Measurements from ENCODE around the gene LYPD4.
"Not testable (repeated sequence)": the region's sequence is repeated elsewhere in the genome, so short reads cannot be mapped to it uniquely, and the experiment has no call there.

The LYPD4 gene

GRCh38 chr19:41799444-41800000 is 45.0 kb downstream of the LYPD4 start:
- DNase-seq (ENCODE audit: low read depth) = no peak

- no peak for DNase-seq (ENCODE audit: low read depth)
Observed at GRCh38 chr19:41796901-41797300, 47.6 kb downstream of the LYPD4 start.

- no peak for DNase-seq (ENCODE audit: low read depth)
Observed at GRCh38 chr19:41796362-41796761, 48.1 kb downstream of the LYPD4 start, which contains the start of gene CEACAM3. Gene CEACAM3 (plus strand): TSS chr19:41796587. CDS start chr19:41796678, 91 bp downstream.

DNA sequence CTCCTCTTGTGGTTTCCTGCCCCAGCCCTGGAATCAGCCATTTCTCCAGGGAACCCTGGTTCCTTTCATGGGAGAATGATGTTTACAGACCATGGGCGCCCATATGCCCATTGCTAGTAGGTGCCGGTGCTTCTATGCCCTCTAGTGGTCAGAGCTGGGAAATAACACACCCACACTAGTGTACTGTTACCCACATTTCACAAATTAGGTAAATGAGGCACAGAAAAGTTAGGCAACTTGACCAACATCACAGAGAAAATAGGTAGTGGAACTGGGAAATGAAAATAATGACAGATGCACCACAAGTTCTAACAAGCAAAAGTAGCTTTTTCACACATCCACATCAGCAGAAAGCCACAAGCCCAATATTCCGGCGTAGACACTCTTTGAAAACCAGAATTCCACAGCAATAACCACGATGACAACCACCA is 49.4 kb downstream of the LYPD4 start:
- peak; percentile 39 for DNase-seq (ENCODE audit: low read depth)

- no peak for DNase-seq (ENCODE audit: low read depth)
Observed at GRCh38 chr19:41793414-41793727, 51.1 kb downstream of the LYPD4 start.

DNA sequence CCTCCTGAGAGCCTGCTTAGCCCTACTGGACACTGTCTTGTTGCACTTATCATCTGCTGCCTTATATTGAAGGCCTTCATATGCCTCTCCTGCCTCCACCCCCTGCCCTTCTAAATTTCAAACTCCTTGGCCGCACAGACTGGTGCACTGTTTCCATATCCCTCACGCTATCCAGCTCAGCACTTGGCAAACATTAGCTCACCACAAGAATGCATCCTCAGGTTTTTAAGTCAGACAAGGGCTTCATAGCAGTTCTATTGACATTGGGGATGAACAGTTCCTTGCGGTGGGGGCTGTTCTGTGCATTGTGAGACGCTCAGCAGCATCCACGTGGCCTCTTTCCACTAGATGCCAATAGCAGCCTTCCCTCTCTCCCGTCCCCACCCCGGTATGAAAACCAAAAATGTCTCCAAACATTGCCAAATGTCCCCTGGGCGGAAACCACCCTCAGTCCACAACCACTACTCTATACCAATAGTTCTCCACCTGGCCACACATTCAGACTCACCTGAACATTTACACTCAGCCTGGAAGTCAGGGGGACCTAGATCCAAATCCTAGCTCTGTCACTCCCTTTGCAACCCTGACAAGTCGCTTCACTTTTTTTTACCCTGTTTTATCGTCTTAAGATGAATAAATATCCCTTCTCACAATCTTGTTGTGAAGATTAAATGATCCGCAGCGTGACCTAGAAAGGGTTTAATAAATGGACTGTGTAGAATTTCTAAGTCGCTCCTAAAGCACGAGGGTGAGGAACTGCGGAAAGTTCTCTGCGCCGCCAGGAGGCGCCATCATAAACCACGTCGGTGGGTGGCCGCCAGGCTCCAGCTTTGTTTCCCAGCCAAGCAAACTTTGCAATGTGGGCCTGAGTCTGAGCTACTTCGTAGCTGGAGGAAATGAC is 51.7 kb downstream of the LYPD4 start:
- peak; percentile 44 for DNase-seq (ENCODE audit: low read depth)

DNA sequence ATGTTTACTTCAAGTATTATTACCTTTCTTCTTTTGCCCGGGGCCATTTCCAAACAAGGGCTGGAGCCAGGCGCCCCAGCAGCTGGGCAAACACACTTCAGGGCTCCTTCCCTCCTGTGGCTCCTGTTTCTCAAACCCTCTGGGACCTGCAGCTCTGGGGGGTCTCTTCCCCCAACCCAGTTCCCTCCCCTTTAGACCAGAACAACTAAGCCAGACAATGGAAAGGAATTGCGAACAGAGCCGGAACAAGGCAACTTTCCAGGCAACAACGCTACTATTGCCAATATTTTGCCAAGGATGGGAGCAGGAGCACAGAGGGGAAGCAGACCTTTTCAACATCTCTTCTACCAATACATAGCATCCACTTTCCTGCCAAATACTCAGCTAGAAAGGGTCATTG is 55.4 kb downstream of the LYPD4 start:
- DNase-seq (ENCODE audit: low read depth) = not testable (repeated sequence)

DNA sequence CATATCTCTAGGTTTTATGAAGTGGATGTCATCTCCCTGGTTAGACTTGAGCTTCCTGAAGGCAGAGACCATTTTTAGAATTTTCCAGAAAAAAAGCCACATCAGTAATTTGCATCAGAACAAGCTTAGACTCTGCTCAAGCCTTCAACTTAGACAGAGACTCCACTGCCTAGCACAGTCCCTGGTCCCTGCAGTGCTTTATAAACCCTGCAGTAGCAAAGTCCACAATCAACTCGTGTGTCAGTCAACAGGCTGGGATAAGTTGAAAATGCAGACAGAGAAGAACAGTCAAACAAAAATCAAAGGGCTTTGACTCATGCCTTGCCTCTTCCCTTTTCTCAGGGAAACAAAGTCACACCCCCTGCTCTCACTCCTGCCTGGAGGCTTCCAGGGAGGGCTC is 56.0 kb downstream of the LYPD4 start:
- not testable (repeated sequence) for DNase-seq (ENCODE audit: low read depth)
